Stimulated activated effector memory CD8-positive, alpha-beta T cell treated with anti-CD3 and anti-CD28 coated beads, Interleukin-12 subunit alpha, Interleukin-12 subunit beta, amount 100 ng/mL, for 72 hours (primary cell): Measurements from ENCODE around the gene TRIM16.
A peak's percentile ranks its signal among the peaks of the same experiment; 100 is the strongest.
"Not testable (repeated sequence)": the region's sequence is repeated elsewhere in the genome, so short reads cannot be mapped to it uniquely, and the experiment has no call there.

ENCODE experiments used
- ATAC-seq: fragments of 150-1000 bp; cut with Tn5 transposase; 2 replicates; pipeline ENCODE4 v1.10.0; 2021
- DNase-seq, 2 donors: peaks; one replicate each; pipeline ENCODE4 v3.0.0; 2021 to 2022; ENCODE audit warnings: low spot score in 2 of 2
- H3K27ac Mint-ChIP-seq: one replicate; pipeline ENCODE4 v1.8.0; 2022; ENCODE audit warnings: mild to moderate bottlenecking, mixed read lengths
- H3K36me3 Mint-ChIP-seq: one replicate; pipeline ENCODE4 v1.8.0; 2022; ENCODE audit warnings: mild to moderate bottlenecking, mixed read lengths
- H3K4me1 Mint-ChIP-seq: one replicate; pipeline ENCODE4 v1.8.0; 2022; ENCODE audit warnings: mixed read lengths
- H3K4me3 Mint-ChIP-seq: one replicate; pipeline ENCODE4 v1.8.0; 2022; ENCODE audit warnings: mild to moderate bottlenecking, mixed read lengths
- H3K9me3 Mint-ChIP-seq: one replicate; pipeline ENCODE4 v1.8.0; 2022; ENCODE audit warnings: mixed read lengths

TRIM16 gene

DNA sequence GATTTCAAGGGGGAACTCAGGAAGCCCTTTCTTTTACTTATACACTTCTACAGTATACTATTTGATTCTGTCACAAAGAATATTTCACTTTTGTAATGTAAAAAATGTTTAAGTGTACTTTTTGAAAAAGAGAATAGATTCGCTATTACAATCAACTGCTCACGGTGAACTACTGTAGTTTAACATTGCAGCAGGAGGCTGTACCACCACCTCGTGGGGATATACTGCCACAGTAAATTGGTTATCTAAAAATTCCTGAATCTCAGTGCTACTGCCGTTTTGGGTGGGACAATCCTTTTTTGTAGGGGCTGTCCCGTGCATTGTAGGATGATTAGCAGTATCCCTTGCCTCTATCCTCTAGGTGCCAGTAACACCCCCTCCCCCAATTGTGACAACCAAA is 14.6 kb downstream of the TRIM16 start:
- not testable (repeated sequence) for DNase-seq, H3K4me1 Mint-ChIP-seq, ATAC-seq, H3K36me3 Mint-ChIP-seq, H3K4me3 Mint-ChIP-seq, H3K9me3 Mint-ChIP-seq, H3K27ac Mint-ChIP-seq

DNA sequence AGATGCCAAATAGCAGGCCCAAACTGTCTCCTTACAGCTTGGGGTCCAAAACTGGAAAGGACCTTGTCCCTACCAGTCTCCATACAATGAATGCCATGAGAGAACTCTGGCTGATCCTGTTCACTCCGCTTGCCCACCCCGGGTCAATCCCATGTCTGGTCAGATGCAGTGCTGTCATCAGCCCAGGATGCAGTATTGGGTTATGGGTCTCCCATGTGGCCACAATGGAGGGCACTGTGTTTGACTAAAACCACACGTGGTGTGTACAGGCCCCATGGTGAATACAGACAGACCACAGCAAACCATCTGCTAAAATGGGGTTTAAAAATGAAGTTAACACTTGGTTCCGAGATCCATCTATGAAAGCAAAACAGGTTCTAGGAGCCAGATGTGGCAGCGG is 20.4 kb downstream of the TRIM16 start:
- no peaks in the 10 kb centered on the region for H3K4me1 Mint-ChIP-seq
- no peaks in the 10 kb centered on the region for H3K9me3 Mint-ChIP-seq
- peaks cover 13% of the 10 kb centered on the region for H3K36me3 Mint-ChIP-seq
- ATAC-seq (no peak), DNase-seq (no peak)
- H3K4me3 Mint-ChIP-seq = no peak overlapping the region
- no peak overlapping the region for H3K27ac Mint-ChIP-seq

DNA sequence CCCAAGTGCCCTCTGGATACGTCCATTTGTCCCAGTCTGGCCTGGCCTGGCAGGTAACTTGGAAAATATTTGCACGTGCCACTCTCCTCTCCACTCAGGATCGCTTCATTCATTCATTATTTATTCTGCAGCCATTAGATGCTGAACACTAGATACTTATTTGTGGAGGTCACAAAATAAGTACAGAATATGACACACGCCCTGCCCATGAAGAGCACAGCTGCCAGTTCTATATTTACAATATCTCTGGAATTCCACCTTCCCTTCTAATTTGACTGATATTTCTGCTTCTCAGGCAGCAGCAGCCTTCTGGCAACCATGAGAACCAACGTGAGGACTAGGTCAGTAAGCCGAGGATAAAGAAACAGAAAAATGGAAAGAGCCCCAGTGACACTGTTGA is 20.9 kb downstream of the TRIM16 start:
- no peak for ATAC-seq
- H3K4me1 Mint-ChIP-seq = no peaks in the 10 kb centered on the region
- DNase-seq = no peak
- H3K9me3 Mint-ChIP-seq = no peaks in the 10 kb centered on the region
- H3K27ac Mint-ChIP-seq = no peak overlapping the region
- H3K4me3 Mint-ChIP-seq = no peak overlapping the region
- peaks cover 10% of the 10 kb centered on the region for H3K36me3 Mint-ChIP-seq

DNA sequence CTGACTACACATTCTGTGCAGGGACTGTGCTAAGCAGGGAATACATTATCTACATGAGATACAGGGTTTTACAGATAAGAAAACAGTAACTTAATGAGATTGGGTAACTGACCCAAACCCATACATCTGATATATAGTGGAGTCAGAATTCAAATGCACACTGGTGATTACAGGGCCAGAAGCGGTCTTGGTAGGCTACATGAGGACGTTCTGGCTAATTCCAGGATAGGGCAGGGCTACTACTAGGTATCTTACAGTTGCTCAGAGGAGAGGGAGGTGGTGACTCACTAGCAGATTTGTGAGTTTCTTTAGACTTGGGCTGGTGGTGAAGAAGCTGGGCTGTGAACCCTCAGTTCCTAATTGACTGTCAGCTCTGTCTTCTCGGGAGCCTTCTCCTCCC is 21.4 kb downstream of the TRIM16 start:
- no peak overlapping the region for H3K4me3 Mint-ChIP-seq
- peaks cover 8% of the 10 kb centered on the region for H3K36me3 Mint-ChIP-seq
- no peaks in the 10 kb centered on the region for H3K4me1 Mint-ChIP-seq
- ATAC-seq (no peak), DNase-seq (no peak)
- H3K27ac Mint-ChIP-seq = no peak overlapping the region
- H3K9me3 Mint-ChIP-seq = no peaks in the 10 kb centered on the region

GRCh38 chr17:15660077-15660476 is 24.0 kb downstream of the TRIM16 start:
- no peak for ATAC-seq
- H3K27ac Mint-ChIP-seq = no peak overlapping the region
- no peak overlapping the region for H3K4me3 Mint-ChIP-seq

DNA sequence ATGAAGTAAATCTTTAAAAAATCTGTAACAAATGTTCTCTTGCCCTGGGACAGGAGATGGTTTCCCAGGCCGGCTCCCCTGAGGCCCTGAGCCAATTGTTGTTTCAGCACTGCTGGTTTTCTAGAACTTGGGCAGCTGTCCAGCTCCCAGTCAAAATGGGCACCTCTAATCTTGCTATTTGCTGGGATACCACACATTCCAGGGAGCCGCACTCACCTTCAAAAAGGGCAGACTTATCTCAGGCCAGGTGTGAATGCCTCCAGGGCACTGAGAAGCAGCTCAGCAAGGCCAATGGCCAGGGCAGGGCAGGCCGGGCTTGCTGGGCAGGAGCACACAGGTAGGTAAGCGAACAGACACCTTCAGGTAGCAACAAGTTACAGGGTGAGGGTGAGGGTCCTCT is 24.4 kb downstream of the TRIM16 start:
- Mint-ChIP-seq H3K27ac (no peak overlapping the region), H3K36me3 (peaks cover 8% of the 10 kb centered on the region), H3K9me3 (no peaks in the 10 kb centered on the region), H3K4me1 (no peaks in the 10 kb centered on the region), H3K4me3 (no peak overlapping the region)
- DNase-seq (no peak), ATAC-seq (no peak)

More at GRCh38 chr17:15660077-15660476, 24.0 kb downstream of the TRIM16 start:
- no peaks in the 10 kb centered on the region for H3K9me3 Mint-ChIP-seq
- H3K36me3 Mint-ChIP-seq = peaks cover 5% of the 10 kb centered on the region
- no peaks in the 10 kb centered on the region for H3K4me1 Mint-ChIP-seq
- DNase-seq = no peak

GRCh38 chr17:15659236-15659635 is 24.9 kb downstream of the TRIM16 start:
- DNase-seq = no peak
- Mint-ChIP-seq H3K36me3 (peaks cover 12% of the 10 kb centered on the region), H3K27ac (no peak overlapping the region), H3K9me3 (no peaks in the 10 kb centered on the region), H3K4me1 (no peaks in the 10 kb centered on the region), H3K4me3 (no peak overlapping the region)
- no peak for ATAC-seq

DNA sequence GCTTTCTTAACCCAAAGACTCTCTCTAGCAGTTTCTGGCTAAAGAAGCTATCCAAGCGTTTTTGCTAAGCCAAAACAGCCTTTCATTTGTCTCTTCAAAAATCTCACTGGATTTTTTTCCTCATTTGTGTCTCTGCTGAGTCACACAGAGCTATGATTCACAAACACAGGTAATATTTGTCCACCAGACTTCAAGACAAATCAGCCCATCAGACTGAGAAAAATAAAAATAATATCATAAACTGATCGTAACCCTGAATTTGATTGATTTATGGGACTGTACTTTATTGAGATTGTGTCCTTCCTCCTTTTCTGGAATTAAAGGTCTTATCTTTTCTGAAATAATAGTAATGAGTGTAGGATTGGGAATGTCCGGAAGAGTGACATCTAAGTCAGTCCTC is 25.8 kb downstream of the TRIM16 start:
- H3K4me3 Mint-ChIP-seq = no peak overlapping the region
- peaks cover 12% of the 10 kb centered on the region for H3K36me3 Mint-ChIP-seq
- peaks cover 5% of the 10 kb centered on the region for H3K4me1 Mint-ChIP-seq
- ATAC-seq (no peak), DNase-seq (no peak)
- no peaks in the 10 kb centered on the region for H3K9me3 Mint-ChIP-seq
- H3K27ac Mint-ChIP-seq = no peak overlapping the region

DNA sequence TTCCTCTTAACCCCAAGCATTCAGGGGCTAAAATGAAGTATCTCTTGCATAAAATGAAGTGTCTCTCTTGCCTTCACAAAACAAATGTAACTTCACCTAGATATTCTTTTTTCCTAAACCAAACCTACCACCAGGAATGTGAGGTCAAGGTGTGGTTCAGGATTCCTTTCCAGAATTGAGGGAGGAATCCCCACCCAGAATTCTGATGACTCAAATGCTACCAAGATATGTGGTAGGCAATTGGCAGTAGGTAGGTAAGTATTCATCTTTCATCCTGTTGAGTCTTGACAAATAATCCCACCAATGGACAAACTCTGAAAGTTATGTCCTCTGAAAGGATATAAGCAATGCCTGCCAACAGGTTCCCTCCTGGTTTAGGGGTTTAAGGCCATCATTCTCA is 26.2 kb downstream of the TRIM16 start:
- DNase-seq (no peak), ATAC-seq (no peak)
- Mint-ChIP-seq H3K27ac (no peak overlapping the region), H3K36me3 (peaks cover 12% of the 10 kb centered on the region), H3K4me3 (no peak overlapping the region), H3K4me1 (peaks cover 9% of the 10 kb centered on the region), H3K9me3 (no peaks in the 10 kb centered on the region)

- peaks cover 17% of the 10 kb centered on the region for H3K4me1 Mint-ChIP-seq
- no peak for DNase-seq
- H3K4me3 Mint-ChIP-seq = no peak overlapping the region
- peaks cover 6% of the 10 kb centered on the region for H3K36me3 Mint-ChIP-seq
- no peak for ATAC-seq
- no peak overlapping the region for H3K27ac Mint-ChIP-seq
- H3K9me3 Mint-ChIP-seq = no peaks in the 10 kb centered on the region
Measured at GRCh38 chr17:15654886-15655561, 29.1 kb downstream of the TRIM16 start.

DNA sequence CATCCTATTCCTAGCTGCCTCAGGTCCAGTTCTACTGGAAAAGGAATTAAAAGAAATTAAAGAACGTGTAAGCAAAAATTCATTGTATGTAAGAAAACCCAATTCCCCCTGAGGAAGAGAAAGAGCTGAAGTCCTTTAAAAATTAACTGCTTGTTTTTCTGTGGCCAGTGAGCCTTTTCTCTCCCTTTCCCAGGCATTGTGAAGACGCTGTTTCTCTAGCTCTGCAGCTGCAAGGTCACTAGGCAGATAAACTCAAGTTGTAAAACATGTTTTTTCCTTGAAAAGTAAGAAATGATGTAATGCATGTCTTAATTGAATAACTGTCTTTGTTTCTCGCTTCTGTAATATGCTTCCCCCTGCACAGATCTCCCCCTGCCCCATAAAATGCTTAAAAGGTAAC is 29.7 kb downstream of the TRIM16 start:
- H3K4me1 Mint-ChIP-seq = peaks cover 17% of the 10 kb centered on the region
- not testable (repeated sequence) for DNase-seq, ATAC-seq, H3K27ac Mint-ChIP-seq, H3K4me3 Mint-ChIP-seq, H3K9me3 Mint-ChIP-seq, H3K36me3 Mint-ChIP-seq

GRCh38 chr17:15652960-15653359 is 31.2 kb downstream of the TRIM16 start:
- Mint-ChIP-seq H3K9me3 (no peaks in the 10 kb centered on the region), H3K4me3 (no peak overlapping the region)
- no peak for DNase-seq

DNA sequence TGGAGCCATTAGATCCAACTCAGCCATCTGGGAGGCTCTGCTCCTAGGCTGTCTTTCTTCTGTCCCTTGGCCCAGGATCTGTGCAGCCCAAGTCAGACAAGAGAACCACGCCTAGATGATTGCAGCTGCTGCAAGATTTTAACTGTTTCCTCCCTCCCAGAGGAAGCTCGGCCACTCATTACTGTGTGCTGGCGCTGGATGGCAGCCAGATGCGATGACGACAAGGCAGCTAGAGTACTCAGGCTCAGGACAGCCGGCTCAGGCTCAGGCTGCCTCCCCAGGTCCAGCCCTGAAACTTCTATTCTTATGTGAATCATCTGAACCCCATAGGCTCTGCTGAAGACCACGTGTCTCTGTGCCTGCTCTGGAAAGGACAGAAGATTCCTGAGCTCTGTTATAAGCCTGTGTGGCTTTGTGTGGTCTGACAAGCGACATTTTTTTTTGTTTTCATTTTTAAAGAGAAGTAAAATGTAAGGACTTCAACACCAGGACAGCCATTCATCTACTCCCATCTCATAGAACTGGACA is 32.5 kb downstream of the TRIM16 start:
- Mint-ChIP-seq H3K9me3 (no peaks in the 10 kb centered on the region), H3K36me3 (peaks cover 6% of the 10 kb centered on the region), H3K4me3 (no peak overlapping the region), H3K27ac (no peak overlapping the region), H3K4me1 (peaks cover 17% of the 10 kb centered on the region)
- DNase-seq = no peak
- ATAC-seq = peak; percentile 69

More at GRCh38 chr17:15652960-15653359, 31.2 kb downstream of the TRIM16 start:
- H3K4me1 Mint-ChIP-seq = peaks cover 17% of the 10 kb centered on the region
- no peak overlapping the region for H3K27ac Mint-ChIP-seq
- ATAC-seq = no peak
- H3K36me3 Mint-ChIP-seq = peaks cover 6% of the 10 kb centered on the region

GRCh38 chr17:15650741-15651582 is 33.1 kb downstream of the TRIM16 start:
- peak; percentile 17 for ATAC-seq
- H3K27ac Mint-ChIP-seq = no peak overlapping the region
- peaks cover 17% of the 10 kb centered on the region for H3K4me1 Mint-ChIP-seq
- H3K36me3 Mint-ChIP-seq = peaks cover 6% of the 10 kb centered on the region
- no peaks in the 10 kb centered on the region for H3K9me3 Mint-ChIP-seq
- H3K4me3 Mint-ChIP-seq = no peak overlapping the region
- no peak for DNase-seq

DNA sequence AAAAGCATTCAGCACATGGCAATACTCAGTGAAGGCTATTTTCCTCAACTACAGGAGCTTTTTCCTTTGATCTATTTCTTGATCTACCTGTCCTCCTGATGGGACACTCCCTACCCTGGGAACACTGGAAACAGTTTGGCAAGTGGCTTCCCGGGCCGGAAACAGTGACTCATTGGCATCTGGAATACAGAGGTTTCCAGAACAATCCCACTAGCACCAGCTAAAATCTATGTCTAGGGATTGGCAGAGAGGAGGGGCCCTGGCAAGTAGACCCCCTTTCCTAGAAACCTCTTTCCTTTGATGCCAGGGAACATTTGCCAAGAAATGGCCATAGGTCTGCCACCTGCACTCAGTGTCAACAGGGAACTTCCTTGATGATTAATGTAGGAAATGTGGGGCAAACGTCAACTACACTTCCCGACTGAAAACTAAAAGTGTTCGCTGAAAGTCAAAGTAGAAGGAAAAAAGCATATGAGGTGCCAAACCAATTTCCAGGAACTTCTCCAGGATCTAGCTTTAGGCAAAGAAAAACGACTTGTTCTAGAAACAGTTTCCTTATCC is 34.2 kb downstream of the TRIM16 start:
- Mint-ChIP-seq H3K9me3 (no peaks in the 10 kb centered on the region), H3K4me3 (no peak overlapping the region), H3K36me3 (peaks cover 6% of the 10 kb centered on the region), H3K27ac (no peak overlapping the region), H3K4me1 (peaks cover 17% of the 10 kb centered on the region)
- ATAC-seq = no peak
- no peak for DNase-seq
